ENCODE measurements around the gene TSHZ3. TPM values are rescaled to one million over a fixed set of nuclear protein-coding genes. Genes with fewer than 3 reads are reported as not detected.

The TSHZ3 gene
- total and polyA plus RNA-seq, 2 of the 13 experiments (the other 11 are each of a cell fraction or from before 2014, with no cell fraction given): not detected

DNA sequence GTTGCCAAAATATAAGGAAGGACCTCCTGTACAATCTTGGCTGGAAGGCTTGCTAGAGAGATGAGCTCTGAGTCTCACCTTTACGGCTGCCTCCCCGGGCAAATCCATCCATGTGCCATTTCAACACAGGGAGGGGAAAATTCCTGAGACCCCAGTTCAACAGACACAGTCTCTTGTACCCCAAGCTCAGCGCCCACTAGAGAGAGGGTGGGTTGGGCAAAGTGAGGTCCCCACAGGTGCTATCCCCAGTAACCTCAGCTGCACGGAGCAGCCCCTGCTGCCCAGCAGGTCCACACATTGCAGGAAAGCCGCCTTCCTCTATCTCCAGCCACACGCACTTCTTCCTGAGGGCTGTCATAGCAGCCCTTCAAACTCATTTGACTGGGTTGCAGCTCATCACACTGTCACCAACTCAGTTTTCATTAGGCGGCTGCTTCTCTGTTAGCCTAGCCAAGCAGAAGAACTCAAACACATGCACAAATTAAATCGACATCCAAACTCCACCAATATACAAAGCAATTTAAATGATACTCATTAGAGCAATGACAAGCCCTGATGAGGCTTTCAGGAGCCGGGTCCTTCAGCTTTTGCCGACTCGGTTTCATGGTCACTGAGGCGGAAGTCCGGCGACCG is 80.4 kb downstream of the TSHZ3 start:
- in situ Hi-C loops (cut with HindIII; ENCODE audit: extremely low pct_ligation_motif_present, low pct_unique_long_range_greater_than_20kb): no loop called here
- Histone ChIP-seq H3K27me3 (ENCODE audit: control insufficient read depth in 1 of 2, insufficient read depth in 2 of 2, low read length in 2 of 2) (no peaks in the 10 kb centered on the region), H3K36me3 (replicated peaks in 1 of 2; ENCODE audit: control insufficient read depth in 1 of 2, insufficient read depth in 2 of 2, low read length in 2 of 2) (no peaks in the 10 kb centered on the region), H3K4me1 (ENCODE audit: insufficient read depth, low read length) (no peaks in the 10 kb centered on the region), H2AFZ (ENCODE audit: low read length) (no peak overlapping the region), H3K4me3 (replicated peaks in 1 of 3; ENCODE audit: insufficient read depth in 1 of 3, low read depth in 2 of 3, low read length in 3 of 3) (no peak overlapping the region), H3K27ac (ENCODE audit: extremely low read length, insufficient read depth, low read length) (no peak overlapping the region), H3K4me2 (ENCODE audit: low read depth, low read length) (no peak overlapping the region), H3K9me3 (ENCODE audit: low read length) (peaks cover 26% of the 10 kb centered on the region; the same call in 1 of the 2 replicates), H4K20me1 (ENCODE audit: insufficient read depth, low read length) (no peaks in the 10 kb centered on the region), H3K79me2 (ENCODE audit: insufficient read depth, low read length) (no peaks in the 10 kb centered on the region), H3K9ac (ENCODE audit: insufficient read depth, low read depth, low read length) (no peak overlapping the region)
- ChIA-PET CTCF (ENCODE audit: low intra/inter-chr PET ratio, low total read pairs) (no interaction called here), POLR2A (no interaction called here)
- DNase-seq (ENCODE audit: low spot score): no peak
- no peak for ATAC-seq
- BruUV-seq (replicated peaks): no TSS peak
- FAIRE-seq: no peak
- TF ChIP-seq PITX1 (CRISPR knock-in tag; IDR thresholded peaks at IDR 0.05) (no peak), ZNF124 (CRISPR knock-in tag; IDR thresholded peaks at IDR 0.05) (no peak), MBD4 (IDR thresholded peaks at IDR 0.05; ENCODE audit: borderline replicate concordance, low read length) (no peak)
- intact Hi-C loops (cut with micrococcal nuclease; ENCODE audit: unreplicated experiment): no loop called here
- 55% methylated on average over 11 of the region's 15 CpGs for WGBS (ENCODE audit: low lambda C conversion rate)

DNA sequence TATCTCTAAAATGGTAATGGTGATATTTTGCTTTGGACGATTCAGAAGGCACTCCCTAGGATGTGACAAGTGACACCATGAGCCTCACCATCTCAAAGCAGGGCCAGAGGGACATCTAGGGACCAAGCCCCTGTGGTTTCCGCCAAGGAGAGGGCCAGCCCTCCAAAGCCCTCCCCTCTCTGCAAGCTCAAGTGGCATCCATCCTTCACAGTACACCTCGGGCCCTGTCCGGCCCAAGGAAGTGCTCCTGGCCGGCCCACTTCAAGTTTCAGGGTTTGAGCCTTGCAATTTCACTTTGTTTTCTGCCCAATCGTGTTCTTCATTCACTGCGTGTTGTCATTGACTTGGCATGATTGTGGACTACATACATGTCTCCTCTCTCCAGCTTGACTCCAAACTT is 82.5 kb downstream of the TSHZ3 start:
- POLR2A ChIA-PET: no interaction called here
- Histone ChIP-seq H2AFZ (ENCODE audit: low read length) (no peak overlapping the region), H4K20me1 (ENCODE audit: insufficient read depth, low read length) (no peaks in the 10 kb centered on the region), H3K27me3 (ENCODE audit: control insufficient read depth in 1 of 2, insufficient read depth in 2 of 2, low read length in 2 of 2) (no peaks in the 10 kb centered on the region), H3K27ac (ENCODE audit: extremely low read length, insufficient read depth, low read length) (no peak overlapping the region), H3K9ac (ENCODE audit: insufficient read depth, low read depth, low read length) (no peak overlapping the region), H3K79me2 (ENCODE audit: insufficient read depth, low read length) (no peaks in the 10 kb centered on the region), H3K4me2 (ENCODE audit: low read depth, low read length) (no peak overlapping the region), H3K9me3 (ENCODE audit: low read length) (peaks cover 26% of the 10 kb centered on the region; the same call in 1 of the 2 replicates), H3K4me1 (ENCODE audit: insufficient read depth, low read length) (no peaks in the 10 kb centered on the region), H3K36me3 (replicated peaks in 1 of 2; ENCODE audit: control insufficient read depth in 1 of 2, insufficient read depth in 2 of 2, low read length in 2 of 2) (no peaks in the 10 kb centered on the region), H3K4me3 (replicated peaks in 1 of 3; ENCODE audit: insufficient read depth in 1 of 3, low read depth in 2 of 3, low read length in 3 of 3) (no peak overlapping the region)
- in situ Hi-C loops (cut with HindIII; ENCODE audit: extremely low pct_ligation_motif_present, low pct_unique_long_range_greater_than_20kb) (no loop called here), intact Hi-C loops (cut with micrococcal nuclease; ENCODE audit: unreplicated experiment) (no loop called here)
- no peak for ATAC-seq
- BruUV-seq (replicated peaks): no TSS peak
- CTCF ChIA-PET (ENCODE audit: low intra/inter-chr PET ratio, low total read pairs): no interaction called here
- no peak for DNase-seq (ENCODE audit: low spot score)
- FAIRE-seq: no peak
- 31% methylated on average over 6 of the region's 7 CpGs for WGBS (ENCODE audit: low lambda C conversion rate)
- no peak for TF ChIP-seq POLR2G (IDR thresholded peaks at IDR 0.05; ENCODE audit: low read depth, low read length)
- no peak for TF ChIP-seq ZBTB14 (CRISPR knock-in tag; IDR thresholded peaks at IDR 0.05)
- no peak for TF ChIP-seq ARID5B (CRISPR knock-in tag; IDR thresholded peaks at IDR 0.05)
- TF ChIP-seq, protein P1, sequence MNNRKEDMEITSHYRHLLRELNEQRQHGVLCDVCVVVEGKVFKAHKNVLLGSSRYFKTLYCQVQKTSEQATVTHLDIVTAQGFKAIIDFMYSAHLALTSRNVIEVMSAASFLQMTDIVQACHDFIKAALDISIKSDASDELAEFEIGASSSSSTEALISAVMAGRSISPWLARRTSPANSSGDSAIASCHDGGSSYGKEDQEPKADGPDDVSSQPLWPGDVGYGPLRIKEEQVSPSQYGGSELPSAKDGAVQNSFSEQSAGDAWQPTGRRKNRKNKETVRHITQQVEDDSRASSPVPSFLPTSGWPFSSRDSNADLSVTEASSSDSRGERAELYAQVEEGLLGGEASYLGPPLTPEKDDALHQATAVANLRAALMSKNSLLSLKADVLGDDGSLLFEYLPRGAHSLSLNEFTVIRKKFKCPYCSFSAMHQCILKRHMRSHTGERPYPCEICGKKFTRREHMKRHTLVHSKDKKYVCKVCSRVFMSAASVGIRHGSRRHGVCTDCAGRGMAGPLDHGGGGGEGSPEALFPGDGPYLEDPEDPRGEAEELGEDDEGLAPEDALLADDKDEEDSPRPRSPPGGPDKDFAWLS (CRISPR knock-in tag; IDR thresholded peaks at IDR 0.05; ENCODE audit: borderline replicate concordance): no peak
- TF ChIP-seq PHF8 (CRISPR knock-in tag; IDR thresholded peaks at IDR 0.05): no peak
- no peak for TF ChIP-seq ADNP (CRISPR knock-in tag; IDR thresholded peaks at IDR 0.05)
- no peak for TF ChIP-seq ZNF816 (CRISPR knock-in tag; IDR thresholded peaks at IDR 0.05; ENCODE audit: borderline replicate concordance)

All from HepG2 (cell line).